Testis (tissue), 3 donors: ENCODE data around the gene DCAF10. TPM values are rescaled to one million over a fixed set of nuclear protein-coding genes. Genes with fewer than 3 reads are reported as not detected.
"Not testable (repeated sequence)": the region's sequence is repeated elsewhere in the genome, so short reads cannot be mapped to it uniquely, and the experiment has no call there.

Experiments used
- DNase-seq: peaks from one replicate; pipeline ENCODE4 v3.0.0-alpha.2; 2019
- H3K27ac ChIP-seq, 2 donors: fragments of 200-600 bp; sonication (generic); one replicate each; pipeline ENCODE4 v1.5.1; 2019
- H3K27me3 ChIP-seq: fragments of 200-600 bp; sonication (generic); one replicate; pipeline ENCODE4 v1.5.1; 2019
- H3K36me3 ChIP-seq: fragments of 200-600 bp; sonication (generic); one replicate; pipeline ENCODE4 v1.5.1; 2017; ENCODE audit warnings: low read depth; ENCODE audit errors: missing control alignments
- H3K4me1 ChIP-seq: fragments of 200-600 bp; sonication (generic); one replicate; pipeline ENCODE4 v1.5.1; 2019
- H3K4me3 ChIP-seq, 2 donors: fragments of 200-600 bp; sonication (generic); one replicate each; pipeline ENCODE4 v1.5.1; 2017 to 2019
- H3K9me3 ChIP-seq: fragments of 200-600 bp; sonication (generic); one replicate; pipeline ENCODE4 v1.5.1; 2017
- CTCF ChIP-seq, 3 experiments: fragments of 450-650 bp in 2 of 3; fragments of 200-600 bp in 1 of 3; sonication (generic) in 1 of 3; IDR thresholded peaks; one replicate each; pipeline ENCODE4 v1.5.1; 2016 to 2019; ENCODE audit warnings: antibody characterized with exemption in 3 of 3, mild to moderate bottlenecking in 2 of 3, moderate library complexity in 1 of 3
- POLR2A ChIP-seq: fragments of 450-650 bp; IDR thresholded peaks from one replicate; pipeline ENCODE4 v1.6.1; 2017; ENCODE audit warnings: antibody characterized with exemption, mild to moderate bottlenecking, moderate library complexity
- WGBS, 2 donors: methylation state at CpG; one replicate each; pipeline ENCODE4 v1.1.5; 2018; 5-methylcytosine and 5-hydroxymethylcytosine counted together
- intact Hi-C: fragments of 100-400 bp; cut with DNase I; formaldehyde crosslinking; loops from one replicate; pipeline ENCODE4 v1.15.1; 2023; ENCODE audit warnings: low total_unique reads
- polyA plus RNA-seq: library from polyadenylated mRNA; stranded (reverse); fragments of 350-450 nt; fragmentation: Illumina TruSeq; extraction: RNeasy Lipid Tissue Mini Kit (QIAGEN cat#74804); gene quantifications from one replicate; pipeline ENCODE4 v1.2.3, GENCODE V29; 2014; ENCODE audit warnings: low read depth, low replicate concordance; ENCODE audit not compliant: insufficient read depth
- total RNA-seq, 2 donors: library from RNA; depleted of rRNA; stranded (reverse); fragments of >200 nt; gene quantifications; one replicate each; pipeline ENCODE4 v1.2.3, GENCODE V29; 2016

The DCAF10 gene
- total and polyA plus RNA-seq, 3 donors from 2014 or later: 77.3 to 104 (median 77.9) TPM

- WGBS, 2 donors: 3 to 11% methylated on average over 8 to 40 of the region's 40 CpGs
- Histone ChIP-seq H3K9me3 (no peaks in the 10 kb centered on the region), H3K27me3 (no peaks in the 10 kb centered on the region), H3K4me1 (peaks cover 6% of the 10 kb centered on the region), H3K27ac (peak within 1 kb of the TSS; percentile 76 to 80), H3K36me3 (no peaks in the 10 kb centered on the region), H3K4me3 (peak within 1 kb of the TSS; percentile 78 to 90)
- TF ChIP-seq POLR2A (no peak), CTCF (IDR thresholded peaks at IDR 0.05) (no peak)
- intact Hi-C loops: no loop called here
- peak; percentile 67 for DNase-seq
Observed at GRCh38 chr9:37753489-37754190, 47.0 kb upstream of the DCAF10 start, which contains the start of gene TRMT10B. Gene TRMT10B, plus strand, starts transcription at chr9:37753805. Its CDS starts 8,127 bp downstream, at chr9:37761932.

GRCh38 chr9:37758747-37759146 is 41.9 kb upstream of the DCAF10 start:
- Histone ChIP-seq H3K4me1 (peaks cover 6% of the 10 kb centered on the region), H3K36me3 (no peaks in the 10 kb centered on the region), H3K9me3 (no peaks in the 10 kb centered on the region), H3K27me3 (no peaks in the 10 kb centered on the region), H3K27ac (no peak overlapping the region), H3K4me3 (no peak overlapping the region)
- intact Hi-C loops: no loop called here
- TF ChIP-seq POLR2A: no peak
- TF ChIP-seq CTCF (IDR thresholded peaks at IDR 0.05): no peak
- WGBS, 2 donors: 78 to 95% methylated on average over 3 of the region's 3 CpGs
- DNase-seq: no peak

- Histone ChIP-seq H3K4me1 (no peaks in the 10 kb centered on the region), H3K9me3 (no peaks in the 10 kb centered on the region), H3K4me3 (no peak overlapping the region), H3K27me3 (no peaks in the 10 kb centered on the region), H3K36me3 (no peaks in the 10 kb centered on the region), H3K27ac (no peak overlapping the region)
- intact Hi-C loops: no loop called here
- no peak for DNase-seq
- no peak for TF ChIP-seq POLR2A
- WGBS, 2 donors: 85 to 87% methylated on average over 7 of the region's 7 CpGs
Observed at GRCh38 chr9:37760416-37761161, 40.0 kb upstream of the DCAF10 start.

GRCh38 chr9:37761511-37761910 is 39.1 kb upstream of the DCAF10 start:
- 47 to 78% methylated on average over 3 of the region's 3 CpGs for WGBS, 2 donors
- no peak for DNase-seq

GRCh38 chr9:37765263-37765662 is 35.3 kb upstream of the DCAF10 start:
- H3K4me1 ChIP-seq, H3K4me3 ChIP-seq, H3K9me3 ChIP-seq, intact Hi-C loops, H3K27ac ChIP-seq, DNase-seq, H3K36me3 ChIP-seq, H3K27me3 ChIP-seq: not testable (repeated sequence)
- 79 to 97% methylated on average over 4 to 6 of the region's 6 CpGs for WGBS, 2 donors

More at GRCh38 chr9:37761511-37761910, 39.1 kb upstream of the DCAF10 start:
- Histone ChIP-seq H3K4me1 (no peaks in the 10 kb centered on the region), H3K27ac (no peak overlapping the region), H3K36me3 (no peaks in the 10 kb centered on the region), H3K27me3 (no peaks in the 10 kb centered on the region), H3K9me3 (no peaks in the 10 kb centered on the region), H3K4me3 (no peak overlapping the region)
- intact Hi-C loops: no loop called here
- TF ChIP-seq POLR2A (no peak), CTCF (IDR thresholded peaks at IDR 0.05) (no peak)
